DMS53 treated with DMSO at 0.1 percent for 48 hours (cell line): ENCODE data around the gene BDH1.
A peak's percentile ranks its signal among the peaks of the same experiment; 100 is the strongest.
"Not testable (repeated sequence)": the region's sequence is repeated elsewhere in the genome, so short reads cannot be mapped to it uniquely, and the experiment has no call there.

ENCODE experiments used
- DNase-seq: peaks from one replicate; lab custom pipeline; 2025; ENCODE audit not compliant: unreplicated experiment; lab: John Stamatoyannopoulos, UW

BDH1 gene

GRCh38 chr3:197521277-197522182 is 34.2 kb downstream of the BDH1 start:
- no peak for DNase-seq

- peak; percentile 85 for DNase-seq
These were observed 35.2 kb downstream of the BDH1 start for GRCh38 chr3:197520311-197521276.

GRCh38 chr3:197519801-197520211 is 36.0 kb downstream of the BDH1 start:
- DNase-seq, result no peak

GRCh38 chr3:197518881-197519421 is 36.8 kb downstream of the BDH1 start:
- DNase-seq, result no peak

GRCh38 chr3:197517922-197518683 is 37.7 kb downstream of the BDH1 start:
- not testable (repeated sequence) for DNase-seq

- DNase-seq, result not testable (repeated sequence)
These were observed 38.7 kb downstream of the BDH1 start for GRCh38 chr3:197516890-197517606.

- peak; percentile 20 for DNase-seq
These were observed 39.3 kb downstream of the BDH1 start for GRCh38 chr3:197516517-197516889.

- DNase-seq, result no peak
These were observed 40.9 kb downstream of the BDH1 start for GRCh38 chr3:197514786-197515355.

- no peak for DNase-seq
These were observed 41.6 kb downstream of the BDH1 start for GRCh38 chr3:197513953-197514785.

- no peak for DNase-seq
These were observed 42.8 kb downstream of the BDH1 start for GRCh38 chr3:197512691-197513571.

GRCh38 chr3:197511853-197512635 is 43.7 kb downstream of the BDH1 start:
- no peak for DNase-seq

GRCh38 chr3:197511130-197511529 is 44.6 kb downstream of the BDH1 start:
- DNase-seq, result no peak

GRCh38 chr3:197510642-197511018 is 45.1 kb downstream of the BDH1 start:
- no peak for DNase-seq

GRCh38 chr3:197508924-197509775 is 46.6 kb downstream of the BDH1 start:
- DNase-seq, result no peak

- DNase-seq, result no peak
These were observed 47.3 kb downstream of the BDH1 start for GRCh38 chr3:197508461-197508860.

- DNase-seq, result no peak
These were observed 47.7 kb downstream of the BDH1 start for GRCh38 chr3:197508051-197508451.
